Stomach (tissue), 9 donors: ENCODE data around the gene RGS6. TPM values are rescaled to one million over a fixed set of nuclear protein-coding genes. Genes with fewer than 3 reads are reported as not detected.

Experiments used
- DNase-seq, 2 donors: peaks; one replicate each; pipeline versions ENCODE4 v3.0.0 to v3.0.0-alpha.2; 2013 to 2019
- H3K27ac ChIP-seq, 5 donors: fragments of 200-600 bp in 4 of 5; sonication (generic) in 4 of 5; one replicate each; pipeline ENCODE4 v1.5.1; 2013 to 2019; ENCODE audit warnings: mild to moderate bottlenecking in 1 of 5, moderate library complexity in 1 of 5
- H3K27me3 ChIP-seq, 3 donors: fragments of 200-600 bp; sonication (generic); one replicate each; pipeline ENCODE4 v1.5.1; 2017 to 2019; ENCODE audit warnings: mixed run types in 1 of 3
- H3K36me3 ChIP-seq, 4 donors: fragments of 200-600 bp; sonication (generic); 1 replicate in 3 of 4; 2 replicates in 1 of 4; pipeline ENCODE4 v1.5.1; 2016 to 2019
- H3K4me1 ChIP-seq, 4 donors: fragments of 200-600 bp; sonication (generic); one replicate each; pipeline ENCODE4 v1.5.1; 2016 to 2019
- H3K4me3 ChIP-seq, 4 donors: fragments of 200-600 bp; sonication (generic) in 3 of 4; one replicate each; pipeline ENCODE4 v1.5.1; 2016 to 2019; ENCODE audit warnings: mild to moderate bottlenecking in 1 of 4
- H3K9me3 ChIP-seq, 4 donors: fragments of 200-600 bp; sonication (generic); one replicate each; pipeline ENCODE4 v1.5.1; 2016 to 2019
- EP300 ChIP-seq: sonication (generic); formaldehyde crosslinking; IDR thresholded peaks from one replicate; pipeline ENCODE4 v1.6.1; 2017; ENCODE audit warnings: antibody characterized with exemption
- POLR2A ChIP-seq, 4 donors: fragments of 450-650 bp; IDR thresholded peaks; one replicate each; pipeline ENCODE4 v1.6.1; 2016; ENCODE audit warnings: antibody characterized with exemption in 4 of 4, control low read depth in 2 of 4, mild to moderate bottlenecking in 1 of 4, moderate library complexity in 1 of 4
- POLR2AphosphoS5 ChIP-seq, 3 donors: sonication (generic); formaldehyde crosslinking; IDR thresholded peaks; one replicate each; pipeline ENCODE4 v1.6.1; 2016; ENCODE audit warnings: antibody characterized with exemption in 3 of 3
- WGBS, 5 donors: extraction: QIAGEN DNeasy Blood & Tissue Kit in 3 of 5; methylation state at CpG; one replicate each; pipeline versions ENCODE4 v1.1.5 to v1.1.7; 2013 to 2018; 5-methylcytosine and 5-hydroxymethylcytosine counted together
- intact Hi-C: fragments of 100-400 bp; cut with DNase I; formaldehyde crosslinking; loops from one replicate; pipeline ENCODE4 v1.15.1; 2023; ENCODE audit warnings: low total_unique reads
- polyA plus RNA-seq, 3 donors: library from polyadenylated mRNA; stranded (reverse); fragments of 200-250 nt; gene quantifications; one replicate each; pipeline ENCODE4 v1.2.3, GENCODE V29; 2013
- total RNA-seq, 5 donors: library from RNA; depleted of rRNA; stranded (reverse); fragments of >200 nt; gene quantifications; one replicate each; pipeline versions ENCODE4 v1.1.0 to v1.2.3, GENCODE V29; 2014 to 2016
- TF ChIP-seq, protein P1 (sequence below), 7 experiments: fragments of 450-650 bp in 4 of 7; fragments of 200-600 bp in 3 of 7; sonication (generic) in 3 of 7; IDR thresholded peaks; one replicate each; pipeline ENCODE4 v1.5.1; 2016 to 2019; ENCODE audit warnings: antibody characterized with exemption in 7 of 7, control low read depth in 2 of 7, mild to moderate bottlenecking in 1 of 7
- donor health status: healthy with polysubstance abuse.
- donor health status: Bipolar disorder and iron deficiency.
- donor health status: healthy.

RGS6 gene
- total and polyA plus RNA-seq, 8 donors = 0.25 to 18.0 (median 0.92) TPM; not detected in 1

DNA sequence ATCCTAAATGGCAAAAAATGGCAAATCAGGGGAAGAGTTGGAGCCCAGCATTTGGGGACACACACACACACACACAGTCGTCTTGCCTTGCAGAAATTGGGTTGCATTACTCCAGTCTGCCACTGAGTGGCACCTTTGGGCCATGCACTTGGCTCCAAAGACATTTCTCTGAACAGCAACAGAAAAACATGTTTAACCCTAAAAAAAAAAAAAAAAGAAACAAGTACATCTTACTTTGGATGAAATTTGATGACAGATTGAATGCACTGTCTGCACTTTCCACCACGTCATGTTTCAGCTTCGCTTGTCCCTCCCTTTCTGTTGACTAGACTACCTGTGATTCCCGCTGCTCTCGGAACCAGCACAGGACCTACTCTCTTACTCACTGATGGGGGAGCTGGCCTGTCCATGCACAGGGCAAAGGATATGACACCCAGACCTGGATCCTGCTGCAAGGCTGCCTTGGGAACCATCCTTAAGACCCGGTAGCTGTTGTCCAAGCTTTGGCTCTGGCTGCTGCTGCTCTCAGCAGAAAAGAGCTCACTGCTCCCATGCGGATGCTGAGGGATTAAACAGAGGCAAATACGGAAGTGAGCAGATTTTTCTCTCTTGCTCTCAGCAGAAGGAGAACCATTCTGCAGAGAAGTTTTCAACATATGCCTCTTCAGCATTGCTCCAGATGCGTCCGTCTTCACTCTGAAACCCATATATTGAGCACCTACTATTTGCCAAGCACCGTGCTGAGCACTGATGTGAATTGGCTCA is 584.9 kb downstream of the RGS6 start:
- Histone ChIP-seq H3K9me3 (peaks cover 0 to 3% (median 0%) of the 10 kb centered on the region in 4 donors), H3K27ac (no peak overlapping the region), H3K27me3 (peaks cover 0 to 15% (median 0%) of the 10 kb centered on the region in 3 donors), H3K4me3 (no peak overlapping the region), H3K4me1 (peaks cover 0 to 12% (median 5%) of the 10 kb centered on the region in 4 donors), H3K36me3 (no peaks in the 10 kb centered on the region)
- 55 to 61% (median 60%) methylated on average over 11 of the region's 11 CpGs for WGBS, 5 donors
- intact Hi-C loops = loop anchor here (5.0 kb wide), 1 partner anchor 385 kb away; no protein-coding TSS in a partner anchor
- peak; percentile 64 to 91 for DNase-seq
- TF ChIP-seq, protein P1, sequence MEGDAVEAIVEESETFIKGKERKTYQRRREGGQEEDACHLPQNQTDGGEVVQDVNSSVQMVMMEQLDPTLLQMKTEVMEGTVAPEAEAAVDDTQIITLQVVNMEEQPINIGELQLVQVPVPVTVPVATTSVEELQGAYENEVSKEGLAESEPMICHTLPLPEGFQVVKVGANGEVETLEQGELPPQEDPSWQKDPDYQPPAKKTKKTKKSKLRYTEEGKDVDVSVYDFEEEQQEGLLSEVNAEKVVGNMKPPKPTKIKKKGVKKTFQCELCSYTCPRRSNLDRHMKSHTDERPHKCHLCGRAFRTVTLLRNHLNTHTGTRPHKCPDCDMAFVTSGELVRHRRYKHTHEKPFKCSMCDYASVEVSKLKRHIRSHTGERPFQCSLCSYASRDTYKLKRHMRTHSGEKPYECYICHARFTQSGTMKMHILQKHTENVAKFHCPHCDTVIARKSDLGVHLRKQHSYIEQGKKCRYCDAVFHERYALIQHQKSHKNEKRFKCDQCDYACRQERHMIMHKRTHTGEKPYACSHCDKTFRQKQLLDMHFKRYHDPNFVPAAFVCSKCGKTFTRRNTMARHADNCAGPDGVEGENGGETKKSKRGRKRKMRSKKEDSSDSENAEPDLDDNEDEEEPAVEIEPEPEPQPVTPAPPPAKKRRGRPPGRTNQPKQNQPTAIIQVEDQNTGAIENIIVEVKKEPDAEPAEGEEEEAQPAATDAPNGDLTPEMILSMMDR (IDR thresholded peaks at IDR 0.05) = peak in 6 of 7 experiments; percentile 75 to 92 (median 85)
- TF ChIP-seq POLR2A (IDR thresholded peaks at IDR 0.05) = no peak

DNA sequence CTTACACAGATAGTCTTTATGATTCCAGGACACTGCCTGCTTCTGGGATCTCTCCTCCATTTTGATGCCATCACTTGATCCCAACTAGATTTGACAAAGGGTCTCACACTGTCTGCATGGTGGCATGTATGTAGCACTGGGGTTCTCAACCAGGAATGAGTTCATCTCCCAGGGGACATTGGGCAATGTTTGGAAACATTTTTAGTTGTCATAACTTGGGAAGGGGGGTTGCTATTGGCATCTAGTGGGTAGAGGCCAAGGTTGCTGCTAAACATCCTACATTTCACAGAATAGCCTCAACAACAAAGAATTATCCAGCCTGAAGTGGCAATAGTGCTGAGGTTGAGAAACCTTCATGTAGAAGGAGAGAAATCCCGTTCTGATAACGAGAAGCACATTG is 585.5 kb downstream of the RGS6 start:
- TF ChIP-seq POLR2A (IDR thresholded peaks at IDR 0.05) (no peak), EP300 (no peak), POLR2AphosphoS5 (IDR thresholded peaks at IDR 0.05) (no peak)
- TF ChIP-seq, protein P1 (IDR thresholded peaks at IDR 0.05) = no peak
- Histone ChIP-seq H3K27me3 (peaks cover 0 to 15% (median 0%) of the 10 kb centered on the region in 3 donors), H3K27ac (no peak overlapping the region), H3K36me3 (no peaks in the 10 kb centered on the region), H3K4me3 (no peak overlapping the region), H3K4me1 (peaks cover 0 to 12% (median 5%) of the 10 kb centered on the region in 4 donors), H3K9me3 (peaks cover 0 to 3% (median 0%) of the 10 kb centered on the region in 4 donors)
- intact Hi-C loops = loop anchor here (5.0 kb wide), 1 partner anchor 385 kb away; no protein-coding TSS in a partner anchor
- WGBS, 5 donors = 74 to 90% (median 85%) methylated on average over 2 of the region's 2 CpGs
- DNase-seq = no peak

DNA sequence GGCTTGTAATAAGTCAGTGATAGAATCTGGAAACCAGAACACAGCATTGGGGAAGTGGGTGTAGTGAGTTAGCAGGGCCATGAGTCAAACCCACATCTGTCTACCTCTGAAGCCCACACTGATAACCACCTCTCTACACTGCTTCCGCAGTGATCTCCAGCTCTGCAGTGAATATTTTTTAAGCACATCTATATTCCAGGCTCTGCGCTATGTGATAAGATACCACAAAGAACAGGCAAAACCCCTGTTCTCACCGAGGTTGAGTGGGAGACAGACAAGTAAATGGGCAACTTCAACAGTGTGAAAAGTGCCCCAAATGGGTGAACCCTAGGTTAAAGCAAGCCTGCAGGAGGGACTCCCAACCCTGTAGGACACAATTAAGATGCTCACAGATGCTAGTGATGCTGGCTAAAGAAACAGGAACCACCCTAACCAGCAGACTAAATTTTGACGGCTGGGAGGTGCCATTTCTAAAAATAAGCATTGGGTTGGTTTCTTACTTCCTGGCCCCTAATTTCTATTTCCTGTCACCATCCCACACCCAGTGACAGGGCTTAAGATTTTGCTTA is 586.7 kb downstream of the RGS6 start:
- TF ChIP-seq POLR2AphosphoS5 (IDR thresholded peaks at IDR 0.05) (no peak), POLR2A (IDR thresholded peaks at IDR 0.05) (no peak), EP300 (no peak)
- TF ChIP-seq, protein P1 (IDR thresholded peaks at IDR 0.05) = no peak
- 61 to 79% (median 72%) methylated on average over 4 of the region's 4 CpGs for WGBS, 5 donors

DNA sequence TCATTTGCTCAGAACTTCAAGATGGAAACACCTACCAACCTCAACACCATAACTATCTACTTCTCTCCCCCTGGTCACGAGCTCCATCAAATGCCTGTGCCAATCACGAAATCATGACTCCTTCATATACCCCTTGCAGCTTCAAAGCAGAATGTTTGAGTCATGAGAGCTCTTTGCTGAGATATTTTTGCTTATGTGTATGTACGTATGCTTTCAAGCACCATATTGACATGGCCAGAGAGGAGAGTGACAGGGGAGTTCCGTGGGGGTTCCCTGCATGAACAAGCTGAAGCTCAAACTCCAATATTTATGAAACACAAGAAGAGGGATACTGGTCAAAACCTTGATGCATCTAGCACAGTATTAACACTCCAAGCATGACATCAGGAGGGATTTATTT is 587.3 kb downstream of the RGS6 start:
- 64 to 75% (median 67%) methylated on average over 4 of the region's 4 CpGs for whole genome bisulfite sequencing, 5 donors
- H3K9me3 ChIP-seq = peaks cover 0 to 3% (median 0%) of the 10 kb centered on the region in 4 donors
- peaks cover 0 to 12% (median 5%) of the 10 kb centered on the region in 4 donors for H3K4me1 ChIP-seq
- H3K4me3 ChIP-seq = no peak overlapping the region
- DNase-seq = no peak
- TF ChIP-seq POLR2A (IDR thresholded peaks at IDR 0.05) = no peak
- no peak for TF ChIP-seq POLR2AphosphoS5 (IDR thresholded peaks at IDR 0.05)
- TF ChIP-seq, protein P1 (IDR thresholded peaks at IDR 0.05) = no peak
- TF ChIP-seq EP300 = no peak
- intact Hi-C loops = loop anchor here (5.0 kb wide), 1 partner anchor 383 kb away; no protein-coding TSS in a partner anchor
- H3K27ac ChIP-seq = no peak overlapping the region
- H3K27me3 ChIP-seq = peaks cover 0 to 11% (median 0%) of the 10 kb centered on the region in 3 donors
- H3K36me3 ChIP-seq = no peaks in the 10 kb centered on the region

More for the DNA sequence above, 586.7 kb downstream of the RGS6 start:
- no peak overlapping the region for H3K27ac ChIP-seq
- peaks cover 0 to 15% (median 0%) of the 10 kb centered on the region in 3 donors for H3K27me3 ChIP-seq
- no peaks in the 10 kb centered on the region for H3K36me3 ChIP-seq
- intact Hi-C loops = loop anchor here (5.0 kb wide), 1 partner anchor 383 kb away; no protein-coding TSS in a partner anchor
- H3K4me3 ChIP-seq = no peak overlapping the region
- H3K9me3 ChIP-seq = peaks cover 0 to 3% (median 0%) of the 10 kb centered on the region in 4 donors
- H3K4me1 ChIP-seq = peaks cover 0 to 12% (median 5%) of the 10 kb centered on the region in 4 donors
- no peak for DNase-seq
